ENCODE data around the gene NEURL2. TPM values are rescaled to one million over a fixed set of nuclear protein-coding genes. Genes with fewer than 3 reads are reported as not detected.
"Not testable (repeated sequence)": the region's sequence is repeated elsewhere in the genome, so short reads cannot be mapped to it uniquely, and the experiment has no call there.

The NEURL2 gene, protein sequence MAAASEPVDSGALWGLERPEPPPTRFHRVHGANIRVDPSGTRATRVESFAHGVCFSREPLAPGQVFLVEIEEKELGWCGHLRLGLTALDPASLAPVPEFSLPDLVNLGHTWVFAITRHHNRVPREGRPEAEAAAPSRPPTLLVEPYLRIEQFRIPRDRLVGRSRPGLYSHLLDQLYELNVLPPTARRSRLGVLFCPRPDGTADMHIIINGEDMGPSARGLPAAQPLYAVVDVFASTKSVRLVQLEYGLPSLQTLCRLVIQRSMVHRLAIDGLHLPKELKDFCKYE
- polyA plus RNA-seq (ENCODE audit: insufficient read length in 10 of 10): 10 to 100 TPM in 7 of 10 donors, 1 to 10 TPM in 3; 8.4 to 15.4 (median 13.0) TPM
- long read RNA-seq, donor 1, transcript NEURL2-201 (2 exons, 1,278 nt): major isoform, 6 of 6 reads
- long read RNA-seq, donor 1, partial matches to known transcripts: 0 of 6 reads
- long read RNA-seq, donor 1, other reads (novel, unspliced or antisense): 0 of 6 reads
- long read RNA-seq, donor 2, transcript NEURL2-201 (2 exons, 1,278 nt): major isoform, 6 of 7 reads
- long read RNA-seq, donor 2, partial matches to known transcripts: 0 of 7 reads
- long read RNA-seq, donor 2, other reads (novel, unspliced or antisense): 0 of 7 reads
- long read RNA-seq, donor 3: 0 reads
- long read RNA-seq, donor 4, transcript NEURL2-201 (2 exons, 1,278 nt): major isoform, 9 of 9 reads
- long read RNA-seq, donor 4, partial matches to known transcripts: 0 of 9 reads
- long read RNA-seq, donor 4, other reads (novel, unspliced or antisense): 0 of 9 reads
- long read RNA-seq, donor 5, transcript NEURL2-201 (2 exons, 1,278 nt): major isoform, 6 of 6 reads
- long read RNA-seq, donor 5, partial matches to known transcripts: 0 of 6 reads
- long read RNA-seq, donor 5, other reads (novel, unspliced or antisense): 0 of 6 reads
- long read RNA-seq, donor 6, transcript NEURL2-201 (2 exons, 1,278 nt): major isoform, 12 of 33 reads
- long read RNA-seq, donor 6, partial matches to known transcripts: 6 of 33 reads
- long read RNA-seq, donor 6, other reads (novel, unspliced or antisense): 15 of 33 reads
- long read RNA-seq, donor 7, transcript NEURL2-201 (2 exons, 1,278 nt): major isoform, 8 of 27 reads
- long read RNA-seq, donor 7, partial matches to known transcripts: 7 of 27 reads
- long read RNA-seq, donor 7, other reads (novel, unspliced or antisense): 12 of 27 reads
- long read RNA-seq, donor 8, transcript NEURL2-201 (2 exons, 1,278 nt): major isoform, 9 of 48 reads
- long read RNA-seq, donor 8, partial matches to known transcripts: 38 of 48 reads
- long read RNA-seq, donor 8, other reads (novel, unspliced or antisense): 0 of 48 reads
- long read RNA-seq, donor 9: 0 reads

DNA sequence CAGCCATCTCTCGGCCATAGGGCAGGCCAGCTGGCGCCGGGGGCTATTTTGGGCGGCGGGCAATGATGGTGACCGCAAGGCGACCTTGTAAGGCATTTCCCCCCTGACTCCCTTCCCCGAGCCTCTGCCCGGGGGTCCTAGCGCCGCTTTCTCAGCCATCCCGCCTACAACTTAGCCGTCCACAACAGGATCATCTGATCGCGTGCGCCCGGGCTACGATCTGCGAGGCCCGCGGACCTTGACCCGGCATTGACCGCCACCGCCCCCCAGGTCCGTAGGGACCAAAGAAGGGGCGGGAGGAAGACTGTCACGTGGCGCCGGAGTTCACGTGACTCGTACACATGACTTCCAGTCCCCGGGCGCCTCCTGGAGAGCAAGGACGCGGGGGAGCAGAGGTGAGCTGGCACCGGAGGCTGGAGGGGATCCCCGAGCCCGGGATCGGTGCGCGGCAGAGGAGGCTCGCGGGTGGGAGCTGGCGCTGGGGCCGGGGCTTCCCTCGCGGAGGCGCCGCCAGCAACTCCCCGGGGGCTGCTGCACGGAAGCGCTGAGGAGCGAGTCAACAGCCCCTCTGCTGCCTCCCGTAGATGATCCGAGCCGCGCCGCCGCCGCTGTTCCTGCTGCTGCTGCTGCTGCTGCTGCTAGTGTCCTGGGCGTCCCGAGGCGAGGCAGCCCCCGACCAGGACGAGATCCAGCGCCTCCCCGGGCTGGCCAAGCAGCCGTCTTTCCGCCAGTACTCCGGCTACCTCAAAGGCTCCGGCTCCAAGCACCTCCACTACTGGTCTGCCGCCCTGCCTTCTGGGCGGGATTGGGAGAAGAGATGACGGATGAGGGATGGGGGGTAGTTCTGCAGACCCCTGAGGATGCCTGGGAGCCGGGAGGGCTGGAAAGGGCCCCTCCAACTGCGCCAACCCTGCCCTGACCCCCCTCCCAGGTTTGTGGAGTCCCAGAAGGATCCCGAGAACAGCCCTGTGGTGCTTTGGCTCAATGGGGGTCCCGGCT, at the start of gene NEURL2, which contains the start of gene CTSA:
NEURL2 (minus strand) TSS at position 224 of the 999 bp plus-strand sequence; CDS start at position 7, 217 bp downstream.
CTSA (plus strand) TSS at position 351 of the 999 bp plus-strand sequence; CDS start at position 585, 234 bp downstream.
- DNase-seq: peak; percentile 95 to 97 (median 95)

- no peak for DNase-seq
Measured at GRCh38 chr20:45940469-45940868, 49.5 kb upstream of the NEURL2 start.

DNA sequence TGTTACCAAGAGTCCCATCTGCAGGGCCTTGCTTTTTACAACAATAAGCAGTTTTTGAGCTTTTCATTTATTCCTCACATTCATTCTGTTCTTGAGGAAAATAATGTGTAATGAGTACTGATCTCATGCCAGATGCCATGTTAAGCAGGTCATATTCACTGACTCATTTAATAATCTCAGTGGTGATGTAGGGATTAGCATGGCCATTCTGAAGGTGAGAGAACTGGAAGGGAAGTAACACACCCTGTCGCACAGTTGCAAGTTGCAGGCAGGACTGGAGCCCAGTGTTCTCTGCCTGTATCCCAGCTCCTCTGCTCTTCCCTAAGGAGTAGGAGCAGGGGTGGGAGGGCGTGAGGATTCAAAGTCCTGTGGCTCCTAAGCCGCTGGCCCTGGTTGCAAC, 49.0 kb upstream of the NEURL2 start:
- DNase-seq: no peak

GRCh38 chr20:45938727-45939438, 47.9 kb upstream of the NEURL2 start:
- no peak for DNase-seq

DNA sequence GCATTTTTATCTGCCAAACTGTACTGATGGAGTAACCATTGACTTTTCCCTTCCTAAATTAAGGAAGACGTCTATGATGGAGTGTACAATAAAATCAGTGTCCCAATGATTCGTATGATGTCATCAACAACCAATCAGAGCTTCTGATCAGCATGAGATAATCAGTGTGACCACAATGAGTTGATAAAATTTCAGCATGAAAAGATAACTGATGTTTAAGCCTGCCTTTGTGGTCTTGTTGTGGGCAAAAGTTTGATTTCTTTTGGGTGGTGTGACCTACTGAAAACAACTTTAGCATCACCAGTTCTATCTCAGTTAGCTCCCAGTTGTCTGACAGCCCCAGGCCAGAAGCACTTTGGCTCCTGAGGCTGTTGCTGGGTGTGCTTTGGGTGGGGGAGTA, 46.8 kb upstream of the NEURL2 start:
- DNase-seq: no peak

GRCh38 chr20:45935416-45936046, 44.5 kb upstream of the NEURL2 start:
- no peak for DNase-seq

DNA sequence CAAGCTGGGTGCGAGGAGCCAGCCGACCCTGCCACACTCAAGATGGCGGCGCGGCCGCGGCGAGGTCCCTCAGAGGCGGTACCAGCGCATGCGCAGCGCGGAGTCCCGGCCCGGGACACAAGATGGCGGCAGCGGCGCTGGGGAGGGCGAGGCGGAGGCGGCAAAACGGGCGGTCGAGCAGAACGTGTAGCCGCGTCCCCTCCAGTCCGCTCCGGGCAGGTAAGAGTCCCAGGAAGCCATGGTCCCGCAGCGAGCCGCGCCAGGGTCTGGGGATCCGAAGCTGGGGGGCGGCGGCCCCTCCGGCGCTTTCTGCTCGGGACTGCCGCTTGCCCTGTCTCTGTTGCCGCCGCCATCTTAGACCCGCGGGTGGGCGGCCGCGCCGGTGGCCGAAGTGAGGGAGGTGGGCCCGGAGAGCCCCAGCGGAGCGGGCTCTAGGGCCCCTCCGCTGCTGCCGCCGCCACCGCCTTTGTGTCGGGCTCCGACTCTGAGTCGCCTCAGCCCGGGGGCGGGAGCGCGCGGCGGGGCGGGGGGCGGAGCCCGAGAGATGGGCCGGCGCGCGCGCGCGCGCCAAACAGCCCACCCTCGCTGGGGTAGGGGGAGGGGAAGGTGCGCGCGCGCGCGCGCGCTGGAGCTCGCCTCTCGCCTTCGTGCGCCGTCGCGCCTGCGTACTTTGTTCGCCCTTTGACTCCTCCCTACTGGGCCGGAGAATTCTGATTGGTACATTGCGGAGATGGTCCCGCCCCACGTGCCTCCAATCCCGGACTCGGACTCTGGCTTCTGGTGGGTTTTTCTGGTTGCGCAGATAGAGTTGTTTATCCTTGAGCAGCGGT, 43.8 kb upstream of the NEURL2 start, which contains the start of gene PCIF1:
PCIF1 (plus strand) TSS at position 98 of the 830 bp plus-strand sequence. CDS start 4,317 bp downstream, outside the sequence.
- peak; percentile 98 to 100 (median 100) for DNase-seq

DNA sequence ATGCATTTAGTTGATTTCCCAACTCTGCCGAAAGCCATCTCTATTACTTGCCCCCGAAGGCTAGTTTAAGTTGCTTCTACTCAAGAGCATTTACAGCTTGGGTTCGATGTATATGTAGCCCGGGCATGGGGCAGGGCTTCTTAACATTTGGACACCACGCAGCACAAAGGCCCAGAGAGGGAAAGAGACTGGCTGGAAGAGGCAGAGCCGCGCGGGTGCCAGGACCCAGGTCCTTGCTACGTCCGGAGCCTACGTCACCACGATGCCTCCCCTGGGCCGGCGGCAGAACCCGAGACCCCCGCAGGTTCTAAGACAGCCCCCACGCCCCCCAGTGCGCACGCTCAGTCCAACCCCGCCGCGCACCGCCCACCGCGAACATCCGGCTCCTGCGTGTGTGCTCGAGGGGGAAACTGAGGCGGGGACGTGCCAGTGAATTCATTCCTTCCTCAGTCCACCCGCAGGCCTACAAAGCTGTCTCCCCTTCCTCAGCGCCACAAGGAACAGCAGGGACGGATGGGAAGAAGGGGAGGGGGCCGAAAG, 43.1 kb upstream of the NEURL2 start:
- DNase-seq: peak in 1 of 3 donors; percentile 82

GRCh38 chr20:45933266-45934045, 42.4 kb upstream of the NEURL2 start:
- peak; percentile 54 to 85 (median 66) for DNase-seq

GRCh38 chr20:45931680-45932079, 40.7 kb upstream of the NEURL2 start:
- not testable (repeated sequence) for DNase-seq

DNA sequence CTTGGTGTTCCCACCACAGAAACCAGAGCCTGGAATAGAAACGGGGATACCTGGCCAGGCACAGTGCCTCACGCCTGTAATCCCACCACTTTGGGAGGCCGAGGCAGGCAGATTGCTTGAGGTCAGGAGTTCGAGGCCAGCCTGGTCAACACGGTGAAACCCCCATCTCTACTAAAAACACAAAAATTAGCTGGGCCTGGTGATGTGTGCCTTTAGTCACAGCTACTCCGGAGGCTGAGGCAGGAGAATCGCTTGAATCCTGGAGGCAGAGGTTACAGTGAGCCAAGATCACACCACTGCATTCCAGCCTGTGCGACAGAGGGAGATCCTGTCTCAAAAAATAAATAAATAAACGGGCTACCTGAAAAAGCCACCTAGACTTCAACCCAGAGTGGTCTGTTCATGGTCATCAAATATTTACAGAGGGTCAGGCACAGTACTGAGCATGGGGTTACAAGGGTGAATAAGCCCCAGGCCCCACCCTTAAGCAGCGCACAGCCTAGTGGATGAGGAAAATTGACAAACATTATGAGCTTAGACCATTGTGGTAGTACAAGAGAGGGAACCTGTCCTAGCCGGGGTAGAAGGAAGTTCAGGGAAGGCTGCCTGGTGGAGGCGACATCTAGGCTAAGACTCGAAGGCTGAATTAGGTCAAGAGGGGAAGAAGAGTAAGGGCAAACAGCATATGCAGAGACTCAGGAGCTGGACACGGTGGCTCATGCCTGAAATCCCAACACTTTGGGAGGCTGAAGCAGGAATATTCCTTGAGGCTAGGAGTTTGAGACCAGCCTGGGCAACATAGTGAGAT, 36.3 kb upstream of the NEURL2 start:
- no peak for DNase-seq

GRCh38 chr20:45926731-45927070, 35.7 kb upstream of the NEURL2 start:
- DNase-seq: no peak

- no peak for DNase-seq
Measured at GRCh38 chr20:45925821-45926506, 35.0 kb upstream of the NEURL2 start.

GRCh38 chr20:45924391-45925261, 33.6 kb upstream of the NEURL2 start:
- DNase-seq: peak in 2 of 3 donors; percentile 55 to 78
